ENCODE data around the gene ATP8B1.
"Not testable (repeated sequence)": the region's sequence is repeated elsewhere in the genome, so short reads cannot be mapped to it uniquely, and the experiment has no call there.

ATP8B1 gene

DNA sequence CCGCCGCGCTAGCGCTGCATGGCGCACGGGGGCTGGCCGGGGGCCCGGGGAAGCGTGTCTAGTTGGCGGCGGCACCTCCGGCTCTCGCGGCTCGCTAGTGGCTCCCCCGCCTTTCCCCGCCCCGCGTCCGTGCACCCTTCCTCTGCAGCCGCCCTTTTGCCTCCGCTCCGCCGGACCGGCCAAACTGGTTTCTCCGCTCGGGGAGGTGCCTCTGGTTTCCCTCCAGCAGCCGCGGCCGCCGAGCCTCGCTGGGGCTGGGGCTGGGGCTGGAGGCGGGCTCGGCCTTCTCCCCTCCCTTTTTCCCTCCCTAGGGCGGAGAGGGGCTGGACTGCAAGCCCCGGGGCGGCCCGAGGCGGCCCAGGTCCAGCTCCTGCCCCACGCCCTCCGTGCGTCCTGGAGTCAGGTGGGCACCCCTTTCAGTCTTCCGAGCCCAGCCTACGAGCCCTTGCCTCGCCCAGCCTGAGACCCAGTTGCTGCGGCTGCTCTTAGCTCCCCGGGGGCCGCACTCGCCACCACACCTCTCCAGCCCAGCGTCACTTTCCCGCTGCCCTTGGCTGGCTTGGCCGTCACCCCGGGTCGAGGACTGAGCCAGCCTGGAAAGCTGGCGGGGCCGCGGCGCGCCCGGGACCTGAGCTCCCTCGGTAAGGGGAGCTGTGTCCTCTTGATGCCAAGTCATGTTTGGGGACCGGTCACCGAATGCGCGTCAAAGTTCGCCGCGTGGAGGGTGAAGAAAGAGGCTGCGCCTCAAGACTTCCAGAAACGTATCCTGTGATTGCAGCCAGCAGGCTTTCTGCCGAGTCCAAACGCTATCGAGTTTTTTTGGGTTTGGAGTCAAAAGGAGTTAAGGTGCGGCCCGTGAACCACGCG lies at the start of gene ATP8B1:
Gene ATP8B1 (minus strand): TSS at position 213 of the 867 bp plus-strand sequence. CDS start 71,508 bp downstream, outside the sequence.
- peak; percentile 99 for DNase-seq

- no peak for DNase-seq
Measured at GRCh38 chr18:57850063-57850462, 46.9 kb upstream of the ATP8B1 start.

DNA sequence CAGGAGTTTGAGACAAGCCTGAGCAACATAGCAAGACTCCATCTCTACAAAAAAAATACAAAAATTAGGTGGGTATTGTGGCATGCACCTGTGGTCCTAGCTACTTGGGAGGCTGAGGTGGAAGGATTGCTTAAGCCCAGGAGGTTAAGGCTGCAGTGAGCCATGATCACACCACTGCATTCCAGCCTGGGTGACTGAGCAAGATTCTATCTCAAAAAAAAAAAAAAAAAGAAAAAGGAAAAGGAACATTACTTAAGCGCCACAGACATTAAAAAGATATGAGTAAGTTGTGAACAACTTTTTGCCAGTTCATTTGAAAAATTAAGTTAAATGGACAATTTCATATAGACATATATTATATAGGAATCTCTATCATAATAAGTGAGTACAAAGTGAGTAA lies 45.3 kb upstream of the ATP8B1 start:
- DNase-seq = not testable (repeated sequence)

DNA sequence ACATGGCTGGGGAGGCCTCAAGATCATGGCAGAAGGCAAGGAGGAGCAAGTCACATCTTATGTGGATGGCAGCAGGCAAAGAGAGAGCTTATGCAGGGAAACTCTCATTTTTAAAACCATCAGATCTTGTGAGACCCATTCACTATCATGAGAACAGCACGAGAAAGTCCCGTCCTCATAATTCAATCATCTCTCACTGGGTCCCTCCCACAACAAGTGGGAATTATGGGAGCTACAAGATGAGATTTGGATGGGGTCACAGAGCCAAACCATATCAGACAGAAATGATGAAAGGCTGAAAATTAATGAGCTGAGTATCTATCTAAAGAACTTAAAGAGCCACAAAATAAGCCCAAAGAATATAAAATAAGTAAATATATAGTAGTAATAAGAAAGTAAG lies 44.3 kb upstream of the ATP8B1 start:
- not testable (repeated sequence) for DNase-seq

GRCh38 chr18:57846258-57846657 lies 43.1 kb upstream of the ATP8B1 start:
- no peak for DNase-seq

DNA sequence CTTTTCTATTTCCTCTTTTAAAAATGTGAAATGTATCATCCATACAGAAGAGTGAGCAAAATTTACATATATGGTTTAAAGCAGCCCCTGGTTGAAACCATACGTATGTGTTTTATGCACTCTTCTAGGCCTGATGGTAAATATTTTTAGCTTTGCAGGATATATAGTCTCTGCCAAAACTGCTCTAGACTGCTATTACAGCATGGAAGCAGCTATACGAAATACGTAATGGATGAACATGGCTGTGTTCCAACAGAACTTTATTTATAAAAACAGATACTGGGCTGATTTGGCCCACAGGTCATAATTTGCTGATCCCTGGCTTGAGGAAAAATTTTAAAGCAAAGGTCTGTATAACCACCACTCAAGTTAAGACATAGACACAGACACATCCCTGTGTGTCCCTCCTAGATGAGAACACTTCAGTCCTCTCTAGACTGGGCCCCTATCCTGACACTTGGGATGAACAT lies 42.5 kb upstream of the ATP8B1 start:
- DNase-seq = no peak

- no peak for DNase-seq
Measured at GRCh38 chr18:57844319-57844718, 41.2 kb upstream of the ATP8B1 start.

- DNase-seq = peak; percentile 4
Measured at GRCh38 chr18:57843386-57843785, 40.3 kb upstream of the ATP8B1 start.

- DNase-seq = no peak
Measured at GRCh38 chr18:57841568-57841967, 38.5 kb upstream of the ATP8B1 start.

DNA sequence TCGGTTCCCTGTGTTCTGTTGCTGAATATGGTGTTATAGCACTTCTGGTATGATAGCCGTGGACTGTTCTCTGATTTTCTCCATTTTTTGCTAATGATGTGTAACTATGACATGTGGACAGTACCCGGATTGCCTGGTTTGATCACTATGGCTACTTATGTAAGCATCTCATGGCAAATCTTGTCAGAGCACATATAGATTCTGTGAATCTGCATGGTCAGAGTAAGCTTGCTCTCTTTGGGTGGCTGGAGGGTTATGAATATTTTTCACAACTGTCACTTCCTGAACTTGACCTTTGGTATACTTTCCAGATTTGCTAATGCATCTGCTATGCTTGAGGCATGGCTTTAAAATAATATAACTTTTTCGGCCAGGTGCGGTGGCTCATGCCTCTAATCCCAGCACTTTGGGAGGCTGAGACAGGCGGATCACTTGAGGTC lies 36.8 kb upstream of the ATP8B1 start:
- no peak for DNase-seq

GRCh38 chr18:57837917-57838548 lies 34.9 kb upstream of the ATP8B1 start:
- DNase-seq = no peak

- DNase-seq = no peak
Measured at GRCh38 chr18:57836557-57836956, 33.4 kb upstream of the ATP8B1 start.

GRCh38 chr18:57835904-57836303 lies 32.8 kb upstream of the ATP8B1 start:
- DNase-seq = no peak

GRCh38 chr18:57834616-57835015 lies 31.5 kb upstream of the ATP8B1 start:
- no peak for DNase-seq

GRCh38 chr18:57833441-57834101 lies 30.5 kb upstream of the ATP8B1 start:
- no peak for DNase-seq

DNA sequence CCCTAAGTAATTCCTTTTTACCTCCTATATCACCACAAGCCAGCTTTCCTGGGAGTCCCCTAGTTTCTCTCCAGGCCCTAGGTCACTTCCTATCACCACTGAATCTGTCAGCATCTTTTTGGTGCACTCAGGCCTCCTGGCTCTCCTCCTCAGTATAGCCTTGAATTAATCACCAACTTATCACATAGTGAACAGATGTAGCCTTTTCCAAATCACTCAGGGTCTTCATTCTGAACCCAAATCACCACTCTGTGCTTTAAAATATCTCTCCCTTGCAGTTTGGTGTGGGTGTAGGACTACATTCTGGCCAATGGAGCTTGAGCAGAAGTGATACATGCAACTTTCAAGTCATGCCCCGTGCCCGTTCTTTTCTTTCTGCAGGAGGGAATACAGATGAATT lies 29.6 kb upstream of the ATP8B1 start:
- DNase-seq = no peak

DNA sequence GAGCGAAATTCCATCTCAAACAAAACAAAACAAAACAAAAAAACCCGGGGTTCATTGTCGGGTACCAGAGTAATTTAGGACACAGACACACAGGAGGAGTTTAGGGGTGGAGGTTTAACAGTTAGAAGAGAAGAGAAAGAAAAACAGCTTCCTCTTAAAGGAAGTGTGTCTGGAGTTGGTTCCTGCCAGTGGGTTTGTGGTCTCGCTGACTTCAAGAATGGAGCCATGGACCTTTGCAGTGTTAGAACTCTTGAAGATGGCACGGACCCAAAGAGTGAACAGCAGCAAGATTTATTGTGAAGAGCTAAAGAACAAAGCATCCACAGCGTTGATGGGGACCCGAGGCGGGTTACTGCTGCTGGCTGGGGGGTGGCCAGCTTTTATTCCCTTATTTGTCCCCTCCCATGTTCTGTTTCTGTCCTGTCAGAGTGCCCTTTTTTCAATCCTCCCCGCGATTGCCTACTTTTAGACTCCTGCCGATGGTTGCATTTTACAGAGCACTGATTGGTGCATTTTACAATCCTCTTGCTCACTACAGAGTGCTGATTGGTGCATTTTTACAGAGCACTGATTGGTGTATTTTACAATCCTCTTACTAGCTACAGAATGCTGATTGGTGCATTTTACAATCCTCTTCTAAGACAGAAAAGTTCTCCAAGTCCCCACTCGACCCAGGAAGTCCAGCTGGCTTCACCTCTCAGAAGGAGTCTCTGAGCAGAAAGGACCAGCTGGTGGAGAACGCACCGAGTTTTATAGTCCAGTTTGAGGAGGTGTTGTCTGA lies 28.7 kb upstream of the ATP8B1 start:
- DNase-seq = no peak

DNA sequence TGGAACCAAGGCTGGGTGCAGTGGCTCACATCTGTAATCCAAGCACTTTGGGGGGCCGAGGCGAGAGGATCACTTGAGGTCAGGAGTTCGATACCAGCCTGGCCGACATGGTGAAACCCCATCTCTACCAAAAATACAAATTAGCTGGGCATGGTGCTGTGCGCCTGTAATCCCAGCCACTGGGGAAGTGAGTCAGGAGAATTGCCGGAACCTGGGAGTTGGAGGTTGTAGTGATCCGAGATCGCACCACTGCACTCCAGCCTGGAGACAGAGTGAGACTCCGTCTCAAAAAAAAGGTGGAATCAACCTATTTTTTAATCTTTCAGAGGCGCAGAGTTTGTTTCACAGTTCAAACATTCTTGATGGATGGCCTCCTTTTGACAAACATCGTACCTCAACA lies 24.5 kb upstream of the ATP8B1 start:
- DNase-seq = no peak

DNA sequence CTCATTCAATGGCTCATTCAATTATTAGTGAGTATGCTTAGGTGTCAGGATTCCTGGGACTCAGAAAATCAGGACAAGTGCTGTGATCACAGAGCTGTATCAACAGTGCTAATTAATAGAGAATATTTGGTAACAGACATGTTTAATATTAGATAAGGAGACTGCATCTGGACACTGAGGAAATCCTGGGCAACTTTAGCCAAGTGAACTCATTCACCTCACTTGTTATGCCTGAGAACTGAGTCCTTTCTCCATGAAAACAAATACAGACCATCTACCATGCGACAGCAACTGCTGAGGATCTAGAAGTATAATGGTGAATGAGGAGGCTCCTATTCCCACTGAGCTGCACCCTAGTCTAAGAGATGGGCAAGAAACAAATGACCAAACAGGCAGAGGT lies 23.1 kb upstream of the ATP8B1 start:
- DNase-seq = no peak

DNA sequence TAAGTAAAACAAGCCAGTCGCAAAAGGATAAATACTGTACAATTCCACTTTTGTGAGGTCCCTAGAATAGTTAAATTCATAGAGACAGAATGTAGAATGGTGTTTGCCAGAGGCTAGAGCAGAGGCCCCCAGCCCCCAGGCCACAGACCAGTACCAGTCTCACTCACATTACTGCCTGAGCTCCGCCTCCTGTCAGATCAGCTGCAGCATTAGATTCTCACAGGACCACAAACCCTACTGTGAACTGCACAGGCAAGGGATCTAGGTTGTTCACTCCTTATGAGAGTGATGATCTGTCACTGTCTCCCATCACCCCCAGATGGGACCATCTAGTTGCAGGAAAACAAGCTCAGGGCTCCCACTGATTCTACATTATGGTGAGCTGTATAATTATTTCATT lies 17.5 kb upstream of the ATP8B1 start:
- DNase-seq = not testable (repeated sequence)

DNA sequence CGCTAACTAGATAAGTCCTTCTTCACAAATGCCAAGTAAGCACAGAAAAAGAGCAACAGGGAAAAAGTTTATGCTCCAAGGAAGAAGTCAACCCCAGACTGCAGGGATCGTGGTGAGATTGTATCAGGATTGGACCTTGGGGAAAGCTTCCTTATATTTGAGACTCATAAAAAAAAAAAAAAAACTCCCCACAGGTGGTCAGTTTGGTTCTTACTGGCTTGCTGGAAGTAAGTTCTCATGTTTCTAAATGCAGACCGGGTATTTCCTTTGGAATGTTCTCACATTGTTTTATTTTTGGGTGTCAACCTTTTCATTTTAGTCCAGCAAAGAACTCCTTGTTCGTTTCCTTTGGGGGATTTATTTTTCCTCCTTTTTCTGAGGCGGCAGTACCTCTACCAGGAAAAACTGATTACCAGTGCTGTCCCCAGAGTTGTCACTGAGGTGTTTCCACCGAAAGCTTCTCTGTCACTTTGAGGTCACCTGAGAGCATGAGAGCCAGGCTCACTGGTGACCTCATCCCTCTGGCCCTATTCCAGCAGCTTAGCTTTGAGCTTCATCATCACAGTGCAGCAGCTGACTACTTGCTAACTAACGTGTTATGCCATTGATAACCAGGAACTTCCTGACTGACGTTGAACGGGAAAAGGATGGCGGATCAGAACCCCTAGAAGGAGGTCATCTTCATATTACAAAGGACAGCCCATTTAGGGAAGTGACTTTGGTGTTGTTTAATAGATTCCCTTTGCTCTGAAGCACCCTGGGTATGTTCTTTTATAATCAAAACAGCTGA lies 16.8 kb upstream of the ATP8B1 start:
- DNase-seq = peak; percentile 87

GRCh38 chr18:57819119-57819518 lies 16.0 kb upstream of the ATP8B1 start:
- DNase-seq = no peak

Measured in NCI-H510A (cell line).